GM12878 (cell line): ENCODE measurements around the gene PHF1. TPM values are rescaled to one million over a fixed set of nuclear protein-coding genes. Genes with fewer than 3 reads are reported as not detected.

ENCODE experiments used
- ATAC-seq: fragments of 200-7000 bp; cut with Tn5 transposase; 3 replicates; pipeline ENCODE4 v1.9.1; 2020; ENCODE audit warnings: mild to moderate bottlenecking, moderate library complexity
- BruUV-seq: library from RNA; stranded (reverse); fragments of 400-500 nt; replicated peaks from 2 replicates; lab custom pipeline; 2021; lab: Mats Ljungman, UMichigan
- CTCF ChIA-PET: fragments of 300-600 bp; sonication (Branson Sonifier 250); formaldehyde crosslinking; extraction: SDS; loops from one replicate; lab custom pipeline; 2021; ENCODE audit warnings: inconsistent platforms; lab: Yijun Ruan, JAX
- POLR2A ChIA-PET: fragments of 350-600 bp; formaldehyde crosslinking; extraction: SDS; loops from one replicate; lab custom pipeline; 2021; ENCODE audit warnings: inconsistent platforms; lab: Charles Lee
- RAD21 ChIA-PET: fragments of 300-600 bp; sonication (Branson Sonifier 250); formaldehyde crosslinking; loops from one replicate; lab custom pipeline; 2023; ENCODE audit warnings: antibody characterized with exemption; ENCODE audit not compliant: unreplicated experiment; lab: Charles Lee
- SMC1A ChIA-PET: fragments of 300-600 bp; sonication (Branson Sonifier 250); formaldehyde crosslinking; loops from one replicate; lab custom pipeline; 2023; ENCODE audit not compliant: unreplicated experiment, uncharacterized antibody; lab: Charles Lee
- DNase-seq: peaks from one replicate; pipeline ENCODE4 v3.0.0-alpha.2; 2011; ENCODE audit warnings: low read depth, low spot score
- FAIRE-seq: peaks from 3 replicates; lab custom pipeline; 2011; peaks lifted over from hg19 to GRCh38; lab: Jason Lieb, UNC
- H2AFZ ChIP-seq: 2 replicates; pipeline ENCODE4 v1.6.0; 2011; ENCODE audit warnings: low read depth, low read length, control low read depth; ENCODE audit not compliant: control insufficient read depth
- H3K27ac ChIP-seq: 2 replicates; pipeline ENCODE4 v1.5.1; 2011; ENCODE audit warnings: control low read depth; ENCODE audit not compliant: control insufficient read depth, insufficient read depth
- H3K27me3 ChIP-seq, 2 experiments: replicated peaks in 1 of 2; 2 replicates each; pipeline versions ENCODE4 v1.6.0 to v1.6.1; 2011; ENCODE audit warnings: low read length in 1 of 2; ENCODE audit not compliant: control insufficient read depth in 2 of 2, insufficient read depth in 2 of 2
- H3K36me3 ChIP-seq, 2 experiments: 2 replicates each; pipeline ENCODE4 v1.5.1; 2011; ENCODE audit warnings: low read length in 1 of 2; ENCODE audit not compliant: control insufficient read depth in 2 of 2, insufficient read depth in 2 of 2
- H3K4me1 ChIP-seq: 2 replicates; pipeline ENCODE4 v1.6.1; 2011; ENCODE audit warnings: mild to moderate bottlenecking, low read length, moderate library complexity, mixed read lengths; ENCODE audit not compliant: control insufficient read depth, insufficient read depth
- H3K4me2 ChIP-seq: 2 replicates; pipeline ENCODE4 v1.6.0; 2011; ENCODE audit warnings: control low read depth; ENCODE audit not compliant: control insufficient read depth, insufficient read depth
- H3K4me3 ChIP-seq: fragments of 200-600 bp; sonication (generic); 2 replicates; pipeline ENCODE4 v1.5.1; 2016
- H3K79me2 ChIP-seq: 2 replicates; pipeline ENCODE4 v1.6.0; 2011; ENCODE audit warnings: low read length; ENCODE audit not compliant: control insufficient read depth, insufficient read depth
- H3K9ac ChIP-seq: 2 replicates; pipeline ENCODE4 v1.8.0; 2011; ENCODE audit warnings: low read length, control low read depth, mixed read lengths; ENCODE audit not compliant: control insufficient read depth, insufficient read depth
- H3K9me3 ChIP-seq: replicated peaks from 3 replicates; pipeline ENCODE4 v1.5.1; 2011; ENCODE audit warnings: mild to moderate bottlenecking, low read length; ENCODE audit not compliant: control insufficient read depth, insufficient read depth
- H4K20me1 ChIP-seq: 2 replicates; pipeline ENCODE4 v1.6.0; 2011; ENCODE audit not compliant: control insufficient read depth, insufficient read depth
- NR2F1 ChIP-seq: fragments of 450-650 bp; conservative IDR thresholded peaks from 2 replicates; pipeline ENCODE4 v1.6.1; 2017; ENCODE audit warnings: mild to moderate bottlenecking
- WGBS: methylation state at CpG from one replicate; pipeline ENCODE4 v1.1.6; 2016; ENCODE audit warnings: low lambda C conversion rate; ENCODE audit not compliant: insufficient replicate concordance, insufficient coverage; ENCODE audit errors: missing lambda C conversion rate; 5-methylcytosine and 5-hydroxymethylcytosine counted together
- in situ Hi-C: fragments of 300-500 bp; cut with MboI; formaldehyde crosslinking; loops from 9 replicates; pipeline ENCODE4 v1.14.3; 2018; ENCODE audit warnings: mixed read lengths
- intact Hi-C: fragments of 100-400 bp; cut with micrococcal nuclease; formaldehyde crosslinking; loops from one replicate; pipeline ENCODE4 v1.14.2; 2022; ENCODE audit not compliant: unreplicated experiment
- polyA plus RNA-seq, 11 experiments: library from polyadenylated mRNA; depleted of rRNA in 4 of 11; unstranded in 6 of 11; stranded (reverse) in 5 of 11; fragments of >200 nt; fragmentation: Nextera tagmentation in 4 of 11; fragmentation: Illumina TruSeq in 1 of 11; extraction: Ambion mirVana in 4 of 11; extraction: Trizol in 1 of 11; gene quantifications; 1 replicate in 1 of 11; 2 replicates in 10 of 11; pipeline versions ENCODE4 v1.2.1 to v1.2.3, GENCODE V29; 2011 to 2016; ENCODE audit warnings: inconsistent platforms in 2 of 11, missing spikeins in 2 of 11, low read depth in 1 of 11
- total RNA-seq, 4 experiments: library from RNA; depleted of rRNA in 3 of 4; stranded (reverse); fragments of >200 nt in 3 of 4; fragmentation: Illumina TruSeq in 1 of 4; extraction: Trizol in 1 of 4; gene quantifications; 2 replicates each; pipeline versions ENCODE4 v1.2.1 to v1.2.3, GENCODE V29; 2013 to 2021
- TF ChIP-seq, protein P1 (sequence below): fragments of 450-650 bp; formaldehyde crosslinking; IDR thresholded peaks from 2 replicates; pipeline ENCODE4 v1.4.0; 2022; ENCODE audit warnings: mild to moderate bottlenecking, moderate library complexity
- TF ChIP-seq, protein P2 (sequence below): IDR thresholded peaks from 2 replicates; pipeline ENCODE4 v1.6.1; 2012; ENCODE audit warnings: low read depth, low read length, improper control_type of control experiment

PHF1 gene
- total and polyA plus RNA-seq, 10 of the 15 experiments (the other 5 are each of a cell fraction or from before 2014, with no cell fraction given) = 1.3 to 17.8 (median 6.2) TPM

DNA sequence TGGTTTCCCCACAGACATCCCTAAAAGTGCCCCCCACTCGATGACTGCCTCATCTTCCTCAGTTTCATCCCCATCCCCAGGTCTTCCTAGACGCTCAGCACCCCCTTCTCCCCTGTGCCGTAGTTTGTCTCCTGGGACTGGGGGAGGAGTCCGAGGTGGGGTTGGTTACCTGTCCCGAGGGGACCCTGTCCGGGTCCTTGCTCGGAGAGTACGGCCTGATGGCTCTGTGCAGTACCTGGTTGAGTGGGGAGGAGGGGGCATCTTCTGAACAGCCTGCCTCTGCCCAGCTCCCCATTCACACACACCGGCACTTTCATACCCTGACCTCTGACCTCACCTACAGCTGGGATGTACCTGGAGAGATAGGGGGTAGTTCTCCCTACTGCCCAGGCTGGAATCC, 5.0 kb downstream of the PHF1 start:
- H3K9me3 ChIP-seq = no peaks in the 10 kb centered on the region
- FAIRE-seq (no peak), ATAC-seq (no peak), DNase-seq (no peak)
- H3K4me2 ChIP-seq = peak overlapping the region; percentile 83
- peaks cover 0 to 4% of the 10 kb centered on the region in 2 experiments; a peak in 2 of 4 replicates for H3K36me3 ChIP-seq
- ChIA-PET POLR2A (interaction anchor here (0.5 to 2.7 kb wide), 5 partner anchors 10 to 152 kb away, joined by 3 to 14 read pairs (median 3); no protein-coding TSS in a partner anchor), SMC1A (interaction anchor here (0.7 to 2.2 kb wide), 2 partner anchors 15 to 98 kb away, joined by 3 to 6 read pairs; no protein-coding TSS in a partner anchor), RAD21 (interaction anchor here (1.7 to 1.8 kb wide), 2 partner anchors 10 to 164 kb away, joined by 6 to 11 read pairs; partner anchors contain the start of gene BAK1), CTCF (interaction anchor here (1.3 to 5.3 kb wide), 4 partner anchors 10 to 25 kb away, joined by 3 to 25 read pairs (median 6); no protein-coding TSS in a partner anchor)
- intact Hi-C loops = loop anchor here (5.0 kb wide), 1 partner anchor 99 kb away; the partner anchor contains the start of gene ZBTB22
- H3K4me1 ChIP-seq = peaks cover 30% of the 10 kb centered on the region
- no TSS peak for BruUV-seq
- peaks cover 32% of the 10 kb centered on the region for H3K79me2 ChIP-seq
- H3K27ac ChIP-seq = peak overlapping the region; percentile 91
- WGBS = 5% methylated on average over 9 of the region's 9 CpGs
- no peaks in the 10 kb centered on the region; the same call in 1 of the 2 replicates for H4K20me1 ChIP-seq
- in situ Hi-C loops = no loop called here
- H3K4me3 ChIP-seq = peak overlapping the region; percentile 98
- TF ChIP-seq, protein P1, sequence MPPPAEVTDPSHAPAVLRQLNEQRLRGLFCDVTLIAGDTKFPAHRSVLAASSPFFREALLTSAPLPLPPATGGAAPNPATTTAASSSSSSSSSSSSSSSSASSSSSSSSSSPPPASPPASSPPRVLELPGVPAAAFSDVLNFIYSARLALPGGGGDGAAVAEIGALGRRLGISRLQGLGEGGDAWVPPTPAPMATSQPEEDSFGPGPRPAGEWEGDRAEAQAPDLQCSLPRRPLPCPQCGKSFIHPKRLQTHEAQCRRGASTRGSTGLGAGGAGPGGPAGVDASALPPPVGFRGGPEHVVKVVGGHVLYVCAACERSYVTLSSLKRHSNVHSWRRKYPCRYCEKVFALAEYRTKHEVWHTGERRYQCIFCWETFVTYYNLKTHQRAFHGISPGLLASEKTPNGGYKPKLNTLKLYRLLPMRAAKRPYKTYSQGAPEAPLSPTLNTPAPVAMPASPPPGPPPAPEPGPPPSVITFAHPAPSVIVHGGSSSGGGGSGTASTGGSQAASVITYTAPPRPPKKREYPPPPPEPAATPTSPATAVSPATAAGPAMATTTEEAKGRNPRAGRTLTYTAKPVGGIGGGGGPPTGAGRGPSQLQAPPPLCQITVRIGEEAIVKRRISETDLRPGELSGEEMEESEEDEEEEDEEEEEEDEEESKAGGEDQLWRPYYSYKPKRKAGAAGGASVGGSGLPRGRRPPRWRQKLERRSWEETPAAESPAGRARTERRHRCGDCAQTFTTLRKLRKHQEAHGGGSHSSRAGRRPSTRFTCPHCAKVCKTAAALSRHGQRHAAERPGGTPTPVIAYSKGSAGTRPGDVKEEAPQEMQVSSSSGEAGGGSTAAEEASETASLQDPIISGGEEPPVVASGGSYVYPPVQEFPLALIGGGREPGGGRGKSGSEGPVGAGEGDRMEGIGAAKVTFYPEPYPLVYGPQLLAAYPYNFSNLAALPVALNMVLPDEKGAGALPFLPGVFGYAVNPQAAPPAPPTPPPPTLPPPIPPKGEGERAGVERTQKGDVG (CRISPR knock-in tag) = no peak
- TF ChIP-seq, protein P2, sequence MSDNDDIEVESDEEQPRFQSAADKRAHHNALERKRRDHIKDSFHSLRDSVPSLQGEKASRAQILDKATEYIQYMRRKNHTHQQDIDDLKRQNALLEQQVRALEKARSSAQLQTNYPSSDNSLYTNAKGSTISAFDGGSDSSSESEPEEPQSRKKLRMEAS = no peak
- TF ChIP-seq NR2F1 = peak; percentile 38; the same call in 1 of the 2 replicates
- no peak overlapping the region for H2AFZ ChIP-seq
- peak overlapping the region; percentile 91 for H3K9ac ChIP-seq
- no peaks in the 10 kb centered on the region for H3K27me3 ChIP-seq
